ENCODE data around the gene CKAP5. TPM values are rescaled to one million over a fixed set of nuclear protein-coding genes. Genes with fewer than 3 reads are reported as not detected.

Gene CKAP5
- total and polyA plus RNA-seq, 2 experiments from 2014 or later: 67.9 to 120 TPM

GRCh38 chr11:46889251-46889650, 43.2 kb upstream of the CKAP5 start (continued):
- TF ChIP-seq ETS1 (IDR thresholded peaks at IDR 0.05): no peak
- TF ChIP-seq EZH2phosphoT487 (IDR thresholded peaks at IDR 0.05; ENCODE audit: unreplicated experiment): no peak
- no peak for TF ChIP-seq JUNB (IDR thresholded peaks at IDR 0.05; ENCODE audit: unreplicated experiment)
- no peak for TF ChIP-seq POLR2AphosphoS5 (IDR thresholded peaks at IDR 0.05; ENCODE audit: low read depth)

GRCh38 chr11:46888636-46889035, 42.6 kb upstream of the CKAP5 start:
- H3K27me3 ChIP-seq (ENCODE audit: insufficient read depth): no peaks in the 10 kb centered on the region
- H3K27me3 Mint-ChIP-seq (ENCODE audit: insufficient read depth, low read depth, poor library complexity): no peaks in the 10 kb centered on the region
- no peak overlapping the region for H3K4me3 ChIP-seq
- H4K20me1 ChIP-seq (replicated peaks; ENCODE audit: insufficient read depth): no peaks in the 10 kb centered on the region; the same call in 1 of the 2 replicates
- peaks cover 2% of the 10 kb centered on the region; the same call in 1 of the 3 replicates for H3K4me1 Mint-ChIP-seq
- H3K9me3 Mint-ChIP-seq: no peaks in the 10 kb centered on the region
- peaks cover 36% of the 10 kb centered on the region for H3K36me3 ChIP-seq (ENCODE audit: insufficient read depth)
- H3K36me3 Mint-ChIP-seq (ENCODE audit: low read depth): peaks cover 61% of the 10 kb centered on the region
- no peak for ATAC-seq
- H3K4me3 Mint-ChIP-seq: no peak overlapping the region
- H3K27ac Mint-ChIP-seq: no peak overlapping the region
- H3K27ac ChIP-seq (ENCODE audit: low read depth): no peak overlapping the region
- no peaks in the 10 kb centered on the region for H3F3A ChIP-seq (replicated peaks; ENCODE audit: low read depth)
- no peaks in the 10 kb centered on the region for H3K4me1 ChIP-seq (ENCODE audit: insufficient read depth)
- H3K9me2 ChIP-seq (ENCODE audit: insufficient read depth): no peaks in the 10 kb centered on the region
- DNase-seq (ENCODE audit: low spot score): no peak
- H2AFZ ChIP-seq: no peak overlapping the region
- no peak for TF ChIP-seq ZNF462 (CRISPR knock-in tag; IDR thresholded peaks at IDR 0.05)
- no peak for TF ChIP-seq NANOG (IDR thresholded peaks at IDR 0.05; ENCODE audit: borderline replicate concordance)
- no peak for TF ChIP-seq EZH2phosphoT487 (IDR thresholded peaks at IDR 0.05; ENCODE audit: unreplicated experiment)
- TF ChIP-seq STAT1 (IDR thresholded peaks at IDR 0.05; ENCODE audit: unreplicated experiment): no peak
- no peak for TF ChIP-seq EZH2 (IDR thresholded peaks at IDR 0.05; ENCODE audit: low read depth, unreplicated experiment)
- TF ChIP-seq CREB1 (CRISPR knock-in tag; IDR thresholded peaks at IDR 0.05; ENCODE audit: low read depth): no peak
- TF ChIP-seq ZNF114 (CRISPR knock-in tag; IDR thresholded peaks at IDR 0.05): no peak
- TF ChIP-seq POLR2AphosphoS5 (IDR thresholded peaks at IDR 0.05; ENCODE audit: low read depth): no peak
- no peak overlapping the region for H3K4me2 ChIP-seq
- H3K79me2 ChIP-seq (replicated peaks; ENCODE audit: insufficient read depth): no peaks in the 10 kb centered on the region

Measured in GM23338 (cell line).